HG03439 (cell line): ENCODE data around the gene PAIP1.
"Not testable (repeated sequence)": the region's sequence is repeated elsewhere in the genome, so short reads cannot be mapped to it uniquely, and the experiment has no call there.

Experiments used
- ATAC-seq: cut with Tn5 transposase; IDR thresholded peaks from one replicate; pipeline ENCODE4 v1.9.1; 2021; ENCODE audit warnings: mild to moderate bottlenecking, moderate library complexity; ENCODE audit not compliant: unreplicated experiment

PAIP1 gene

GRCh38 chr5:43523662-43524072 lies 33.2 kb downstream of the PAIP1 start:
- ATAC-seq: no peak

GRCh38 chr5:43520615-43521014 lies 36.3 kb downstream of the PAIP1 start:
- no peak for ATAC-seq

- ATAC-seq: no peak
These were observed 41.2 kb downstream of the PAIP1 start for GRCh38 chr5:43515678-43516048.

- peak; percentile 99 for ATAC-seq
These were observed 41.8 kb downstream of the PAIP1 start, which contains the start of gene C5orf34 for GRCh38 chr5:43514816-43515677. Gene C5orf34 (minus strand): TSS chr5:43515148. CDS start chr5:43509339, 5,809 bp downstream.

GRCh38 chr5:43514471-43514815 lies 42.4 kb downstream of the PAIP1 start:
- peak; percentile 21 for ATAC-seq

- ATAC-seq: no peak
These were observed 42.9 kb downstream of the PAIP1 start for GRCh38 chr5:43514025-43514424.

GRCh38 chr5:43511062-43511461 lies 45.8 kb downstream of the PAIP1 start:
- not testable (repeated sequence) for ATAC-seq

GRCh38 chr5:43498581-43498980 lies 58.3 kb downstream of the PAIP1 start:
- no peak for ATAC-seq

GRCh38 chr5:43497311-43498104 lies 59.4 kb downstream of the PAIP1 start:
- ATAC-seq: no peak

GRCh38 chr5:43491326-43491725 lies 65.6 kb downstream of the PAIP1 start:
- ATAC-seq: no peak

- no peak for ATAC-seq
These were observed 70.5 kb downstream of the PAIP1 start for GRCh38 chr5:43486353-43486752.

- ATAC-seq: no peak
These were observed 71.5 kb downstream of the PAIP1 start for GRCh38 chr5:43485406-43485805.

- peak; percentile 77 for ATAC-seq
These were observed 72.6 kb downstream of the PAIP1 start for GRCh38 chr5:43484106-43484849.

- ATAC-seq: peak; percentile 88
These were observed 73.4 kb downstream of the PAIP1 start, which contains the start of gene TMEM267 for GRCh38 chr5:43483298-43484105. Gene TMEM267 (minus strand): TSS chr5:43483865. CDS start chr5:43453969, 29,896 bp downstream.

- no peak for ATAC-seq
These were observed 74.2 kb downstream of the PAIP1 start for GRCh38 chr5:43482490-43483297.
